Tibial artery (tissue), 4 donors: ENCODE measurements around the gene TBCC.
"Not testable (repeated sequence)": the region's sequence is repeated elsewhere in the genome, so short reads cannot be mapped to it uniquely, and the experiment has no call there.

Experiments used
- DNase-seq, 2 donors: peaks; one replicate each; pipeline ENCODE4 v3.0.0-alpha.2; 2019
- H3K27ac ChIP-seq, 2 donors: fragments of 200-600 bp; sonication (generic) in 1 of 2; 1 replicate in 1 of 2; 2 replicates in 1 of 2; pipeline ENCODE4 v1.5.1; 2018 to 2019; ENCODE audit warnings: mild to moderate bottlenecking in 1 of 2
- H3K27me3 ChIP-seq, 2 donors: fragments of 200-600 bp; sonication (generic) in 1 of 2; one replicate each; pipeline versions ENCODE4 v1.5.1 to v1.6.0; 2016 to 2019
- H3K36me3 ChIP-seq, 3 donors: fragments of 200-600 bp; sonication (generic) in 2 of 3; one replicate each; pipeline ENCODE4 v1.5.1; 2016 to 2019; ENCODE audit warnings: mild to moderate bottlenecking in 2 of 3
- H3K4me1 ChIP-seq, 4 donors: fragments of 200-600 bp; sonication (generic) in 2 of 4; 1 replicate in 3 of 4; 2 replicates in 1 of 4; pipeline ENCODE4 v1.5.1; 2016 to 2019
- H3K4me3 ChIP-seq, 2 donors: fragments of 200-600 bp; sonication (generic) in 1 of 2; 1 replicate in 1 of 2; 2 replicates in 1 of 2; pipeline ENCODE4 v1.5.1; 2018 to 2019; ENCODE audit warnings: mild to moderate bottlenecking in 2 of 2
- H3K9me3 ChIP-seq, 3 donors: fragments of 200-600 bp; sonication (generic) in 1 of 3; one replicate each; pipeline ENCODE4 v1.5.1; 2016 to 2019
- intact Hi-C: fragments of 100-400 bp; cut with DNase I; formaldehyde crosslinking; loops from one replicate; pipeline ENCODE4 v1.15.0; 2023; ENCODE audit warnings: low total_unique reads
- TF ChIP-seq, protein P1 (sequence below), 2 experiments: fragments of 200-600 bp in 1 of 2; fragments of 450-650 bp in 1 of 2; IDR thresholded peaks; one replicate each; pipeline ENCODE4 v1.5.1; 2017 to 2019; ENCODE audit warnings: antibody characterized with exemption in 2 of 2, mild to moderate bottlenecking in 1 of 2, moderate library complexity in 1 of 2

The TBCC gene

DNA sequence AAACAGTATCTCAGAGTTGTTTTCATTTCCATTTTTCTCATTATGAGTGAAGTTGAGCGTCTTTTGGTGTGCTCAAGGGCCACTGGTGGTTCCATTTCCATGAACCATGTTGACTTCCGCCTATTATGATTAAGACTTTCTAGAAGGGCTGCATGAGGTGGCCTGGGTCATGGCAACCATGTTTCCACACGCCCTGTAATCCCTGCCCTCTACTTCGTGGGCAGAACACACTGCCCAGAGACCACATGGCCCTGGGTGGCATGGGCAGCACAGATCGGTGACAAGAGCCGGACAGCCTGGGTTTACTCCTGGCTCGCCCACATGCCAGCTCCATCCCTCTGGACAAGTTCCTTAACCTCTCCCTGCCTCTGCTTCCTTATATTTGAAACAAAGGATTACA, 38.3 kb downstream of the TBCC start:
- H3K27me3 ChIP-seq, result no peaks in the 10 kb centered on the region
- H3K4me3 ChIP-seq, result no peak overlapping the region
- peaks cover 0 to 8% (median 8%) of the 10 kb centered on the region in 3 donors for H3K9me3 ChIP-seq
- no peaks in the 10 kb centered on the region for H3K4me1 ChIP-seq
- H3K27ac ChIP-seq, result no peak overlapping the region
- TF ChIP-seq, protein P1, sequence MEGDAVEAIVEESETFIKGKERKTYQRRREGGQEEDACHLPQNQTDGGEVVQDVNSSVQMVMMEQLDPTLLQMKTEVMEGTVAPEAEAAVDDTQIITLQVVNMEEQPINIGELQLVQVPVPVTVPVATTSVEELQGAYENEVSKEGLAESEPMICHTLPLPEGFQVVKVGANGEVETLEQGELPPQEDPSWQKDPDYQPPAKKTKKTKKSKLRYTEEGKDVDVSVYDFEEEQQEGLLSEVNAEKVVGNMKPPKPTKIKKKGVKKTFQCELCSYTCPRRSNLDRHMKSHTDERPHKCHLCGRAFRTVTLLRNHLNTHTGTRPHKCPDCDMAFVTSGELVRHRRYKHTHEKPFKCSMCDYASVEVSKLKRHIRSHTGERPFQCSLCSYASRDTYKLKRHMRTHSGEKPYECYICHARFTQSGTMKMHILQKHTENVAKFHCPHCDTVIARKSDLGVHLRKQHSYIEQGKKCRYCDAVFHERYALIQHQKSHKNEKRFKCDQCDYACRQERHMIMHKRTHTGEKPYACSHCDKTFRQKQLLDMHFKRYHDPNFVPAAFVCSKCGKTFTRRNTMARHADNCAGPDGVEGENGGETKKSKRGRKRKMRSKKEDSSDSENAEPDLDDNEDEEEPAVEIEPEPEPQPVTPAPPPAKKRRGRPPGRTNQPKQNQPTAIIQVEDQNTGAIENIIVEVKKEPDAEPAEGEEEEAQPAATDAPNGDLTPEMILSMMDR (IDR thresholded peaks at IDR 0.05), result no peak
- intact Hi-C loops, result no loop called here
- no peaks in the 10 kb centered on the region for H3K36me3 ChIP-seq
- DNase-seq, result peak in 1 of 2 donors; percentile 53

DNA sequence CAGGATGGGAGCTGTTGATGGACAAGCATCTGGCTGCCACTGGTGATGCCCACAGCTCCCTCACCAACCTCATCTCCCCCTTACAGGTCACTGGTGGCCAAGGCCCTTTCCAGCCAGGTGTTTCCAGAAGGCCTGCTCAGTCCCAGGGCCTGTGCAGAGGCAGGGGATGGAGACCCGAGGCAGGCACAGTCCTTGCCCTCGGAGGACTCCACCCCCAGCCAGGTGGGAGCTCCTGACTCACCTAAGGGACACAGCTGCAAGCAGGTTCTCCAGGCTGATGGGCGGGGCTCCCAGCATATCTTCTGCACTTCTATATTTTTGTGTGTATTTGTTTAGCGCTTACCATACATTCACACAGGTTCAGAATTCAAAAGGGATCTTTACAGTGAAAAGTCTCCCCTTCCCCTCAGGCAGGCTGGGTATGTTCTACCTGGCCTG, 40.9 kb downstream of the TBCC start:
- DNase-seq, result no peak
- no peak overlapping the region for H3K27ac ChIP-seq
- H3K9me3 ChIP-seq, result no peaks in the 10 kb centered on the region
- intact Hi-C loops, result no loop called here
- TF ChIP-seq, protein P1 (IDR thresholded peaks at IDR 0.05), result no peak
- H3K36me3 ChIP-seq, result no peaks in the 10 kb centered on the region
- H3K4me3 ChIP-seq, result no peak overlapping the region
- no peaks in the 10 kb centered on the region for H3K27me3 ChIP-seq
- no peaks in the 10 kb centered on the region for H3K4me1 ChIP-seq

DNA sequence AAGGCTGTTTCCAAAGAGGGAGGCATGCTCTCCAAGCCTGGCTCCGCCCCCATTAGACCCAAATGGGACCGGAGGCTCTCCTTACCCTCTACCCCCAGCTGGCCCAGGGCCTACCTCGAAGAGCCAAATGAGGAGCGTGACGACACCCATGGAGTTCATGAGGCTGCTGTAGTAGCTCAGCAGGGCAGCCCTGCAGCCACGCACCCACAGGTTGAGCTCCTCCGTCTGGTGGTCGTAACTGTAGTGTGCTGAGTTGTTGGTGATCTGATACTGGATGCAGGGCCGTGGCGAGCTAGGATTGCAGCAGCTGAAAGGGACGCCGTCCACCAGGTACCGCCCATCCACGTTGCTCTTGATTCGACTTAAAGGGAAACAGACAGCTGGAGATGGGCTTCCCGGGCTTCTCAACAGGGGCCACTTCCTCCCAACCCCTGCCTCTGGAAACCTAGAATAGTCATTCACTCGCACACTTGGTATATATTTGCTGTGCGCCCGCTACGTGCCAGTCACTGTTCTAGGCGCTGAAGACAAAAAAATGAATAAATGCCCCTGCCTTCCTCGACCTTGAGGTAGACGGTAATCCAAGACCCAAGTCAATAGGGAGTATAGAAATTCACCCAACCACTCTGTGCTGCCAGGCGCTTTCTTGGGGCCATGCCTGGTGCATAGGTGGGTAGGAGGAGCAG, 41.5 kb downstream of the TBCC start:
- no peaks in the 10 kb centered on the region for H3K36me3 ChIP-seq
- H3K27me3 ChIP-seq, result no peaks in the 10 kb centered on the region
- no peaks in the 10 kb centered on the region for H3K9me3 ChIP-seq
- no peak for DNase-seq
- intact Hi-C loops, result no loop called here
- no peak overlapping the region for H3K27ac ChIP-seq
- H3K4me3 ChIP-seq, result no peak overlapping the region
- TF ChIP-seq, protein P1 (IDR thresholded peaks at IDR 0.05), result no peak
- H3K4me1 ChIP-seq, result no peaks in the 10 kb centered on the region

DNA sequence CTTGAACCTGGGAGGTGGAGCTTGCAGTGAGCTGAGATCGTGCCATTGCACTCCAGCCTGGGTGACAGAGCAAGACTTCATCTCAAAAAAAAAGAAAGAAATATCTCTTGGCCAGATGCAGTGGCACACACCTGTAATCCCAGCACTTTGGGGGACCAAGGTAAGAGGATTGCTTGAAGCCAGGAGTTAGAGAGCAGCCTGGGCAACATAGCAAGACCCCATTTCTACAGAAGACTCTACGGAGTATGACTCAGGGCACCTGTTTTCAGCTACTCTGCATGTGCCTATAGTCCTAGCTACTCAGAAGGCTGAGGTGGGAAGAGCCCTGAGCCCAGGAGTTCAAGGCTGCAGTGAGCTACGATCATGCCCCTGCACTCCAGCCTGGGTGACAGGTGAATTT, 43.1 kb downstream of the TBCC start:
- DNase-seq, H3K27ac ChIP-seq, intact Hi-C loops, H3K27me3 ChIP-seq, H3K9me3 ChIP-seq, H3K4me3 ChIP-seq, H3K4me1 ChIP-seq, H3K36me3 ChIP-seq: not testable (repeated sequence)

DNA sequence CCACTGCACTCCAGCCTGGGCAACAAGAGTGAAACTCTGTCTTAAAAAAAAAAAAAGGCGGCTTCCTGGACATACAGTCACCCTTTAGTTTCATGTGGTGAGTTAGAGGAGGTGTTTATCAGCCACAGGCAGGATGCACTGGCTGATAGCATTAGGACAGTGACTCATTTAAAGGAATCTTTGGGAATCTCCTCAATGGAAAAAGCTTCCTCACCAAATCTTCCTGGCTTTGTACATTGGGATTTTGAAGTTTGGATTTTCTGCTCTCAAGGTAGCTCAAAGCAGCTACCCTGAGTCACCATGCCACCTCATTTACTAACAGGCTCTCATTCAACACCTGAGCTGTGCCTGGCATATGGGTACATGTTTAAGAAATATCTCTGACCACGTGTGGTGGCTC, 43.7 kb downstream of the TBCC start:
- no peak for DNase-seq

DNA sequence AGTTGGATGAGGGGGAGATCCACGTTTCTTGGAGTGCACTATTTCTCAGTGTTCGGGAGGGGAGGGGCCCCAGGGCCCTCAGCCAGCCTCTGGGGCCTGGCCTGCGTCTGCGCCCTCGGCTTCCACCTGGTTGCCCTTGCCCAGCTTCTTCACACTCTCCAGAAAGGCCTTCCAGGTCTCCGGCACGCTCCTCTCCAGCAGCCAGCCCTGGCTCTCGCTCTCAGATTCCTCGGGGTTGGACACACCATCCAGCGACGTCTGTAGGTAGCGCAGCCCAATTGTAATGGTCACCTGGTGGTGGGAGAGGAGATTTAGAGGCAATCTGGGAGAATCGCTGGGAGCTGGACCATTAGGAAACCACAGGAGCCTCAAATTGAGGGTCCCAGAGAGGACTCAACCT, 47.7 kb downstream of the TBCC start:
- Histone ChIP-seq H3K9me3 (no peaks in the 10 kb centered on the region), H3K27me3 (no peaks in the 10 kb centered on the region), H3K36me3 (peaks cover 1 to 11% (median 4%) of the 10 kb centered on the region in 3 donors), H3K4me3 (no peak overlapping the region), H3K4me1 (peaks cover 0 to 16% (median 6%) of the 10 kb centered on the region in 4 donors), H3K27ac (no peak overlapping the region)
- TF ChIP-seq, protein P1 (IDR thresholded peaks at IDR 0.05), result no peak
- intact Hi-C loops, result no loop called here
- no peak for DNase-seq

More for the DNA sequence above, 43.7 kb downstream of the TBCC start:
- no peak overlapping the region for H3K27ac ChIP-seq
- no peaks in the 10 kb centered on the region for H3K36me3 ChIP-seq
- no peaks in the 10 kb centered on the region for H3K9me3 ChIP-seq
- H3K4me3 ChIP-seq, result no peak overlapping the region
- no peaks in the 10 kb centered on the region for H3K4me1 ChIP-seq
- no peaks in the 10 kb centered on the region for H3K27me3 ChIP-seq
- TF ChIP-seq, protein P1 (IDR thresholded peaks at IDR 0.05), result no peak
- intact Hi-C loops, result no loop called here
